H1 (cell line): ENCODE measurements around the gene ARHGAP35. TPM values are rescaled to one million over a fixed set of nuclear protein-coding genes. Genes with fewer than 3 reads are reported as not detected.

Source experiments
- CTCF ChIA-PET: fragments of 300-600 bp; sonication (Branson Sonifier 250); formaldehyde crosslinking; loops from one replicate; lab custom pipeline; 2021; ENCODE audit not compliant: partially characterized antibody; lab: Charles Lee
- POLR2A ChIA-PET: fragments of 300-600 bp; sonication (Branson Sonifier 250); formaldehyde crosslinking; loops from one replicate; lab custom pipeline; 2021; ENCODE audit warnings: inconsistent platforms; ENCODE audit not compliant: partially characterized antibody; lab: Charles Lee
- DNase-seq, 2 experiments: peaks; one replicate each; pipeline versions ENCODE4 v3.0.0 to v3.0.0-alpha.2; 2010 to 2022; ENCODE audit warnings: low spot score in 2 of 2, low read depth in 1 of 2, mixed read lengths in 1 of 2
- FAIRE-seq: peaks from 2 replicates; lab custom pipeline; 2011; peaks lifted over from hg19 to GRCh38; lab: Jason Lieb, UNC
- H2AFZ ChIP-seq: 2 replicates; pipeline ENCODE4 v1.8.1; 2012; ENCODE audit warnings: low read length, inconsistent platforms
- H2AK5ac ChIP-seq: 2 replicates; pipeline ENCODE4 v1.6.1; 2013; ENCODE audit warnings: low read depth, low read length
- H2BK120ac ChIP-seq: replicated peaks from 2 replicates; pipeline ENCODE3; 2013; ENCODE audit warnings: low read depth, low read length, inconsistent platforms
- H2BK12ac ChIP-seq: 2 replicates; pipeline ENCODE4 v1.6.1; 2013; ENCODE audit warnings: low read depth, low read length
- H2BK15ac ChIP-seq: 2 replicates; pipeline ENCODE4 v1.6.1; 2013; ENCODE audit warnings: low read length
- H2BK20ac ChIP-seq: 2 replicates; pipeline ENCODE4 v1.6.1; 2013; ENCODE audit warnings: low read length
- H2BK5ac ChIP-seq: 2 replicates; pipeline ENCODE4 v1.6.1; 2013; ENCODE audit warnings: low read depth, low read length
- H3K14ac ChIP-seq: 2 replicates; pipeline ENCODE4 v1.6.1; 2013; ENCODE audit warnings: inconsistent platforms; ENCODE audit not compliant: insufficient read length
- H3K18ac ChIP-seq: 2 replicates; pipeline ENCODE4 v1.6.1; 2013; ENCODE audit warnings: low read length; ENCODE audit errors: extremely low read depth
- H3K23ac ChIP-seq: 2 replicates; pipeline ENCODE4 v1.6.1; 2013; ENCODE audit warnings: inconsistent platforms; ENCODE audit not compliant: insufficient read length
- H3K23me2 ChIP-seq: 2 replicates; pipeline ENCODE4 v1.6.1; 2013; ENCODE audit warnings: low read depth, low read length
- H3K27ac ChIP-seq: 2 replicates; pipeline ENCODE4 v1.6.1; 2011; ENCODE audit warnings: low read depth, low read length, inconsistent platforms
- H3K27me3 ChIP-seq, 4 experiments: replicated peaks in 1 of 4; 1 replicate in 1 of 4; 2 replicates in 3 of 4; pipeline versions ENCODE4 v1.6.1 to v1.8.1; 2011 to 2013; ENCODE audit warnings: low read length in 3 of 4, mild to moderate bottlenecking in 3 of 4, inconsistent platforms in 2 of 4, mixed read lengths in 2 of 4, moderate library complexity in 1 of 4; ENCODE audit not compliant: control insufficient read depth in 3 of 4, insufficient read depth in 3 of 4; ENCODE audit errors: extremely low read depth in 1 of 4
- H3K36me3 ChIP-seq, 4 experiments: 2 replicates each; pipeline versions ENCODE4 v1.6.1 to v1.8.1; 2011 to 2013; ENCODE audit warnings: mild to moderate bottlenecking in 4 of 4, low read length in 3 of 4, moderate library complexity in 2 of 4, control low read depth in 1 of 4, inconsistent platforms in 1 of 4; ENCODE audit not compliant: insufficient read depth in 4 of 4, control insufficient read depth in 2 of 4
- H3K4ac ChIP-seq: replicated peaks from 2 replicates; pipeline ENCODE3; 2013; ENCODE audit warnings: low read length, low read depth, mixed read lengths, inconsistent platforms; ENCODE audit not compliant: insufficient read length
- H3K4me1 ChIP-seq, 4 experiments: replicated peaks in 1 of 4; 1 replicate in 1 of 4; 2 replicates in 3 of 4; pipeline versions ENCODE4 v1.6.1 to v1.8.1; 2011 to 2013; ENCODE audit warnings: low read length in 3 of 4, inconsistent platforms in 2 of 4, mixed read lengths in 1 of 4; ENCODE audit not compliant: insufficient read depth in 4 of 4, control insufficient read depth in 3 of 4
- H3K4me2 ChIP-seq, 2 experiments: 2 replicates each; pipeline versions ENCODE4 v1.6.1 to v1.8.1; 2011 to 2013; ENCODE audit warnings: low read depth in 2 of 2, low read length in 2 of 2, control low read depth in 1 of 2, inconsistent platforms in 1 of 2, mild to moderate bottlenecking in 1 of 2; ENCODE audit not compliant: insufficient read depth in 1 of 2
- H3K4me3 ChIP-seq, 4 experiments: fragments of 200-600, 300-600 bp in 1 of 4; sonication (generic), shearing (Covaris generic), sonication (Bioruptor Twin) in 1 of 4; 2 replicates each; pipeline versions ENCODE4 v1.5.1 to v1.8.1; 2011 to 2016; ENCODE audit warnings: low read length in 4 of 4, low read depth in 3 of 4, control low read depth in 2 of 4, inconsistent platforms in 2 of 4, mild to moderate bottlenecking in 2 of 4, mixed read lengths in 1 of 4, moderate library complexity in 1 of 4; ENCODE audit not compliant: insufficient read depth in 2 of 4; ENCODE audit errors: extremely low read depth in 1 of 4
- H3K56ac ChIP-seq: replicated peaks from 2 replicates; pipeline ENCODE3; 2013; ENCODE audit warnings: low read depth, mild to moderate bottlenecking, mixed read lengths, low read length, inconsistent platforms; ENCODE audit not compliant: insufficient read length
- H3K79me1 ChIP-seq: 2 replicates; pipeline ENCODE4 v1.6.1; 2013; ENCODE audit warnings: low read depth, low read length, control low read depth
- H3K79me2 ChIP-seq, 2 experiments: 2 replicates each; pipeline versions ENCODE4 v1.6.1 to v1.8.1; 2012 to 2013; ENCODE audit warnings: low read length in 2 of 2, mild to moderate bottlenecking in 2 of 2, inconsistent platforms in 1 of 2; ENCODE audit not compliant: insufficient read depth in 2 of 2, control insufficient read depth in 1 of 2
- H3K9ac ChIP-seq, 4 experiments: replicated peaks in 1 of 4; 1 replicate in 1 of 4; 2 replicates in 3 of 4; pipeline versions ENCODE4 v1.6.1 to v1.8.1; 2011 to 2013; ENCODE audit warnings: low read depth in 3 of 4, low read length in 3 of 4, control low read depth in 2 of 4, mild to moderate bottlenecking in 2 of 4, moderate library complexity in 2 of 4, inconsistent platforms in 1 of 4; ENCODE audit errors: extremely low read depth in 1 of 4
- H3K9me3 ChIP-seq, 2 experiments: 2 replicates each; pipeline versions ENCODE4 v1.6.1 to v1.8.1; 2012 to 2013; ENCODE audit warnings: mild to moderate bottlenecking in 2 of 2, moderate library complexity in 2 of 2, control low read depth in 1 of 2, inconsistent platforms in 1 of 2, low read depth in 1 of 2, low read length in 1 of 2, mixed read lengths in 1 of 2; ENCODE audit not compliant: insufficient read depth in 2 of 2
- H4K20me1 ChIP-seq, 2 experiments: replicated peaks in 1 of 2; 2 replicates each; pipeline versions ENCODE3 to v1.8.1; 2011 to 2013; ENCODE audit warnings: inconsistent platforms in 2 of 2, low read length in 2 of 2, mild to moderate bottlenecking in 1 of 2; ENCODE audit not compliant: insufficient read depth in 2 of 2, control insufficient read depth in 1 of 2
- H4K5ac ChIP-seq: 2 replicates; pipeline ENCODE4 v1.6.1; 2013; ENCODE audit warnings: low read length, low read depth, mixed read lengths, inconsistent platforms; ENCODE audit not compliant: insufficient read length
- H4K8ac ChIP-seq: 2 replicates; pipeline ENCODE4 v1.8.0; 2013; ENCODE audit warnings: mild to moderate bottlenecking, moderate library complexity, low read length, inconsistent platforms; ENCODE audit not compliant: insufficient read depth; ENCODE audit errors: extremely low read depth
- H4K91ac ChIP-seq: replicated peaks from 2 replicates; pipeline ENCODE3; 2013; ENCODE audit warnings: low read length, mixed read lengths, inconsistent platforms; ENCODE audit not compliant: insufficient read length
- HDAC2 ChIP-seq, 2 experiments: fragments of 300-600 bp in 1 of 2; sonication (generic) in 1 of 2; IDR thresholded peaks; 2 replicates each; pipeline ENCODE4 v1.6.1; 2011 to 2012; ENCODE audit warnings: low read depth in 2 of 2, low read length in 2 of 2, mild to moderate bottlenecking in 2 of 2, moderate library complexity in 2 of 2, borderline replicate concordance in 1 of 2, inconsistent platforms in 1 of 2
- WGBS, 2 experiments: shearing (Covaris generic) in 1 of 2; methylation state at CpG; one replicate each; pipeline versions ENCODE4 v1.1.6 to v1.1.7; 2013 to 2015; ENCODE audit warnings: low lambda C conversion rate in 2 of 2, mixed read lengths in 2 of 2, inconsistent platforms in 1 of 2, low coverage in 1 of 2, missing lambda C conversion rate in 1 of 2; ENCODE audit not compliant: insufficient replicate concordance in 2 of 2, insufficient coverage in 1 of 2, insufficient read length in 1 of 2; ENCODE audit errors: extremely low coverage in 1 of 2, missing lambda C conversion rate in 1 of 2; 5-methylcytosine and 5-hydroxymethylcytosine counted together
- polyA plus RNA-seq, 7 experiments: library from polyadenylated mRNA; depleted of rRNA in 3 of 7; stranded (reverse) in 5 of 7; unstranded in 2 of 7; fragments of >200 nt in 5 of 7; fragments of 200-250 nt in 2 of 7; gene quantifications; 1 replicate in 5 of 7; 2 replicates in 1 of 7; 4 replicates in 1 of 7; pipeline versions ENCODE4 v1.2.1 to v1.2.3, GENCODE V29; 2011 to 2013; ENCODE audit warnings: missing spikeins in 2 of 7, mixed read lengths in 2 of 7
- total RNA-seq: library from RNA; stranded (reverse); fragmentation: NEBNext Ultra II Directional; extraction: Animal tissue kit (Norgen Biotek cat#: 25700); gene quantifications from 2 replicates; pipeline ENCODE4 v1.2.1, GENCODE V29; 2021

Gene ARHGAP35
- total and polyA plus RNA-seq, 2 of the 8 experiments (the other 6 are each of a cell fraction or from before 2014, with no cell fraction given), result 29.7 to 64.5 TPM

GRCh38 chr19:46847528-46847927 is 13.3 kb upstream of the ARHGAP35 start:
- ChIA-PET POLR2A (interaction anchor here (0.6 to 8.4 kb wide), 7 partner anchors 10 to 143 kb away, joined by 3 to 78 read pairs (median 3); partner anchors contain the start of gene SLC1A5), CTCF (no interaction called here)
- Histone ChIP-seq H3K23me2 (peaks cover 7% of the 10 kb centered on the region; the same call in 1 of the 2 replicates), H4K5ac (no peak overlapping the region), H2BK12ac (no peak overlapping the region), H4K8ac (no peak overlapping the region), H3K4me3 (no peak overlapping the region), H3K27me3 (no peaks in the 10 kb centered on the region), H3K4ac (no peak overlapping the region), H2AK5ac (no peak overlapping the region), H3K9me3 (no peaks in the 10 kb centered on the region), H2BK15ac (no peak overlapping the region), H2BK120ac (no peak overlapping the region), H4K91ac (no peak overlapping the region), H3K56ac (no peak overlapping the region), H3K18ac (no peak overlapping the region), H2AFZ (no peak overlapping the region), H3K9ac (no peak overlapping the region), H3K79me1 (peaks cover 8% of the 10 kb centered on the region), H3K27ac (no peak overlapping the region), H3K23ac (no peak overlapping the region), H3K36me3 (peaks cover 6 to 17% (median 11%) of the 10 kb centered on the region in 4 experiments; a peak in 7 of 8 replicates), H3K4me2 (no peak overlapping the region), H4K20me1 (peaks cover 0 to 5% of the 10 kb centered on the region in 2 experiments), H3K14ac (no peak overlapping the region), H2BK5ac (no peak overlapping the region), H3K79me2 (peaks cover 0 to 19% of the 10 kb centered on the region in 2 experiments; a peak in 2 of 4 replicates), H2BK20ac (no peak overlapping the region), H3K4me1 (peaks cover 0 to 7% (median 3%) of the 10 kb centered on the region in 4 experiments; a peak in 5 of 7 replicates)
- FAIRE-seq, result no peak
- DNase-seq, result no peak
- 94% methylated on average over 11 of the region's 11 CpGs; no CpG with 5 or more reads in 1 of the 2 experiments for WGBS, 2 experiments
- no peak for TF ChIP-seq HDAC2 (IDR thresholded peaks at IDR 0.05; ENCODE audit: borderline replicate concordance in 1 of 2, low read depth in 2 of 2, low read length in 2 of 2)
